Smooth muscle cell (in vitro differentiated cells): ENCODE results near the gene CYP2R1. TPM values are rescaled to one million over a fixed set of nuclear protein-coding genes. Genes with fewer than 3 reads are reported as not detected.
A peak's percentile ranks its signal among the peaks of the same experiment; 100 is the strongest.

ENCODE experiments used
- DNase-seq: peaks from one replicate; lab custom pipeline; 2025; ENCODE audit not compliant: unreplicated experiment; lab: John Stamatoyannopoulos, UW
- H2AFZ ChIP-seq: fragments of 200-600 bp; sonication (generic); 2 replicates; pipeline ENCODE4 v1.6.0; 2016; ENCODE audit warnings: antibody characterized with exemption, low read depth, mild to moderate bottlenecking
- H3F3A ChIP-seq: fragments of 200-600 bp; sonication (generic); 2 replicates; pipeline ENCODE4 v1.6.0; 2017; ENCODE audit warnings: antibody characterized with exemption, low read depth
- H3K27ac ChIP-seq: fragments of 200-600 bp; sonication (generic); 2 replicates; pipeline ENCODE4 v1.5.1; 2016; ENCODE audit warnings: low read depth, mild to moderate bottlenecking
- H3K27me3 ChIP-seq: fragments of 200-600 bp; sonication (generic); 2 replicates; pipeline ENCODE4 v1.6.1; 2016; ENCODE audit warnings: low read depth, mild to moderate bottlenecking
- H3K36me3 ChIP-seq: fragments of 200-600 bp; sonication (generic); 2 replicates; pipeline ENCODE4 v1.5.1; 2016; ENCODE audit warnings: low read depth
- H3K4me1 ChIP-seq: fragments of 200-600 bp; sonication (generic); 2 replicates; pipeline ENCODE4 v1.5.1; 2016; ENCODE audit warnings: low read depth
- H3K4me2 ChIP-seq: fragments of 200-600 bp; sonication (generic); 2 replicates; pipeline ENCODE4 v1.6.0; 2016; ENCODE audit warnings: mild to moderate bottlenecking
- H3K4me3 ChIP-seq: fragments of 200-600 bp; sonication (generic); 2 replicates; pipeline ENCODE4 v1.5.1; 2016; ENCODE audit warnings: mild to moderate bottlenecking
- H3K79me2 ChIP-seq: fragments of 200-600 bp; sonication (generic); 2 replicates; pipeline ENCODE4 v1.6.0; 2016; ENCODE audit warnings: low read depth, mild to moderate bottlenecking
- H3K9ac ChIP-seq: fragments of 200-600 bp; sonication (generic); 2 replicates; pipeline ENCODE4 v1.6.0; 2016; ENCODE audit warnings: low read depth
- H3K9me3 ChIP-seq: fragments of 200-600 bp; sonication (generic); replicated peaks from 2 replicates; pipeline ENCODE4 v1.5.1; 2016; ENCODE audit warnings: low read depth
- H4K20me1 ChIP-seq: fragments of 200-600 bp; sonication (generic); 2 replicates; pipeline ENCODE4 v1.6.0; 2016; ENCODE audit warnings: low read depth
- WGBS: methylation state at CpG from one replicate; pipeline ENCODE4 v1.1.7; 2016; ENCODE audit warnings: low lambda C conversion rate; 5-methylcytosine and 5-hydroxymethylcytosine counted together
- polyA plus RNA-seq: library from polyadenylated mRNA; unstranded; fragments of >200 nt; fragmentation: Nextera tagmentation; extraction: Ambion mirVana; gene quantifications from 2 replicates; pipeline ENCODE4 v1.2.1, GENCODE V29; 2016
- total RNA-seq: library from RNA; depleted of rRNA; stranded (reverse); fragments of >200 nt; gene quantifications from 2 replicates; pipeline ENCODE4 v1.2.3, GENCODE V29; 2014
- TF ChIP-seq, protein P1 (sequence below): fragments of 200-600 bp; sonication (generic); IDR thresholded peaks from 2 replicates; pipeline ENCODE4 v1.5.1; 2017; ENCODE audit warnings: borderline replicate concordance, mild to moderate bottlenecking, antibody characterized with exemption; ENCODE audit not compliant: insufficient read depth, poor library complexity, severe bottlenecking

Gene CYP2R1
- total and polyA plus RNA-seq, 2 experiments from 2014 or later = 13.5 to 22.1 TPM

DNA sequence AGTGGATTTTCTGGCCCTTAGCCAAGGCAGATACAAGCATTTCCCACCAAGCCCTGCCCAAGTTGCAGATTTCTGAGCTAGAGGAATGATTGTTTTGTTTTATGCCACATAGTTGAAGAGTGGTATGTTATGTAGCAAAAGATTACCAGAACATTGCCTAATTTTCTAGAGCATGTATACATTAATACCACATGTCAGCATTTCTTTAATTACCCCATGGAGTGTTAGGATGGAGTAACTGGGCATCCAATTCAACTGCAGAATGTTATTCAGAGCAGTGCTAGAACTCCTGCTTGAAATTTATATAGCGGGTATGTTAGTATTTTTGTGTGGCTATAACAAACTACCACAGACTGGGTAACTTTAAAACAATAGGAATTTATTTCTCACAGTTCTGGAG lies 24.4 kb upstream of the CYP2R1 start:
- Histone ChIP-seq H4K20me1 (no peaks in the 10 kb centered on the region), H3K9me3 (no peaks in the 10 kb centered on the region), H3K27ac (no peak overlapping the region), H3K36me3 (no peaks in the 10 kb centered on the region), H3F3A (no peaks in the 10 kb centered on the region), H3K4me3 (no peak overlapping the region), H3K4me1 (no peaks in the 10 kb centered on the region), H3K27me3 (peaks cover 3% of the 10 kb centered on the region), H3K4me2 (no peak overlapping the region), H2AFZ (no peak overlapping the region), H3K79me2 (no peaks in the 10 kb centered on the region), H3K9ac (no peak overlapping the region)
- no peak for DNase-seq
- TF ChIP-seq, protein P1, sequence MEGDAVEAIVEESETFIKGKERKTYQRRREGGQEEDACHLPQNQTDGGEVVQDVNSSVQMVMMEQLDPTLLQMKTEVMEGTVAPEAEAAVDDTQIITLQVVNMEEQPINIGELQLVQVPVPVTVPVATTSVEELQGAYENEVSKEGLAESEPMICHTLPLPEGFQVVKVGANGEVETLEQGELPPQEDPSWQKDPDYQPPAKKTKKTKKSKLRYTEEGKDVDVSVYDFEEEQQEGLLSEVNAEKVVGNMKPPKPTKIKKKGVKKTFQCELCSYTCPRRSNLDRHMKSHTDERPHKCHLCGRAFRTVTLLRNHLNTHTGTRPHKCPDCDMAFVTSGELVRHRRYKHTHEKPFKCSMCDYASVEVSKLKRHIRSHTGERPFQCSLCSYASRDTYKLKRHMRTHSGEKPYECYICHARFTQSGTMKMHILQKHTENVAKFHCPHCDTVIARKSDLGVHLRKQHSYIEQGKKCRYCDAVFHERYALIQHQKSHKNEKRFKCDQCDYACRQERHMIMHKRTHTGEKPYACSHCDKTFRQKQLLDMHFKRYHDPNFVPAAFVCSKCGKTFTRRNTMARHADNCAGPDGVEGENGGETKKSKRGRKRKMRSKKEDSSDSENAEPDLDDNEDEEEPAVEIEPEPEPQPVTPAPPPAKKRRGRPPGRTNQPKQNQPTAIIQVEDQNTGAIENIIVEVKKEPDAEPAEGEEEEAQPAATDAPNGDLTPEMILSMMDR = no peak
- 97% methylated on average over 1 of the region's 1 CpG for WGBS

DNA sequence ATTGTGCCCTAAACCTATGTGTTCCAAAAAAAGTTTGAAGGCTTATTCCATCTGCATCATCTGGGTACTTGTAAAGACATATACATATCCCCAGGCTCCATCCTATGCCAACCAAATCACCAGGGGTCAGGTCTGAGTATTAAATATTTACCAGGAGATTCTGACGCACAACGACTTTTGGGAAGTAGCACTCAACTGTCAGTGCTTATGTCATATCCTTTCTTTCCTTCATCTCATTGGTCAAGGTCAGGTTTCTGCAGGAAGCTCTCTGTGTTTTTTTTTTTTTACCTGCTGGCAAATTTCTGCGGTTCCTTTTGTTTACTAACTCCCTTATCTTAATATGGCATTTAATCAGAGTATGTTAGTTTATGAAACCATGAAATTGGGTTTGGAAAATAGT lies 22.5 kb upstream of the CYP2R1 start:
- H4K20me1 ChIP-seq = no peaks in the 10 kb centered on the region
- no peaks in the 10 kb centered on the region for H3K4me1 ChIP-seq
- no peak overlapping the region for H2AFZ ChIP-seq
- H3K27ac ChIP-seq = no peak overlapping the region
- TF ChIP-seq, protein P1 = no peak
- no peaks in the 10 kb centered on the region for H3F3A ChIP-seq
- no peaks in the 10 kb centered on the region for H3K79me2 ChIP-seq
- H3K36me3 ChIP-seq = no peaks in the 10 kb centered on the region
- no peak overlapping the region for H3K9ac ChIP-seq
- H3K4me2 ChIP-seq = no peak overlapping the region
- no peak overlapping the region for H3K4me3 ChIP-seq
- no peaks in the 10 kb centered on the region for H3K9me3 ChIP-seq
- DNase-seq = no peak
- peaks cover 4% of the 10 kb centered on the region for H3K27me3 ChIP-seq
- WGBS = 88% methylated on average over 3 of the region's 3 CpGs

DNA sequence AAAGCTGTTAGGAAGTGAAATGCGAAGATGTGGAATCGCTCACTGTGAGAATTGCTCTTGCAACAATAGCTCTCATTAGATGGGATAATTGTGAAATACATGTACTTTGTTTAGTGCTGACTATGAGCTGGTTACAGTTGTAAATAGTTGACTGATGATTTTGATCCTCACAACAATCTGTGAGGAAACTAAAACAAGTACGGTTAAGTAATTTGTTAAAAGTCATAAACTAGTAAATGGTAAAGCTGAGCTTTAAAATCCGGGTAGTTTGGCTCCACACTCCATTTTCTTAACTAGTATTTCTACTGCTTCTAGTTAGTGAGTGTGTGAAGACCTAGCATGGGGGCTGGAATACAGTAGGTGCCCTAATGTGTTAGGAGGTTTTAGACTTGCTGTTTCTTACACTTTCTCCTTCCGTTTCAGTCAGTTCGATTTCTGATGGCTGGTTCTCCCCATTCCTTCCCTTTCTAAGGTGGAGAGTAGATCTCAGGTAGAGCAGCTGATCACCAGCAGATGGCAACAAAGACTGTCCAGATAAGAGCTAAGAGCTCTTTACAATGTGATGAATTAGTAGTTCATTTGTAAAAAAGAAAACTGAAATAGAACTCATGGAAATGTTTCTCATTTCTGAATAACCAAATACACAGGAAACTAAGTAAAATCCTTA lies 16.3 kb upstream of the CYP2R1 start:
- Histone ChIP-seq H3K4me1 (no peaks in the 10 kb centered on the region), H3K79me2 (no peaks in the 10 kb centered on the region), H3K36me3 (no peaks in the 10 kb centered on the region), H3K9ac (no peak overlapping the region), H3F3A (no peaks in the 10 kb centered on the region), H3K27ac (no peak overlapping the region), H3K4me2 (no peak overlapping the region), H2AFZ (no peak overlapping the region), H3K4me3 (no peak overlapping the region), H3K27me3 (peaks cover 4% of the 10 kb centered on the region), H4K20me1 (no peaks in the 10 kb centered on the region), H3K9me3 (no peaks in the 10 kb centered on the region)
- TF ChIP-seq, protein P1 = peak; percentile 54
- 69% methylated on average over 6 of the region's 6 CpGs for WGBS
- DNase-seq = no peak
